ENCODE measurements around the gene KIAA0040.

The KIAA0040 gene
- long read RNA-seq, donor 1, full-length matches to known transcripts, result 10 of 10 reads
- long read RNA-seq, donor 1, partial matches to known transcripts, result 0 of 10 reads
- long read RNA-seq, donor 1, other reads (novel, unspliced or antisense), result 0 of 10 reads
- long read RNA-seq, donor 2, full-length matches to known transcripts, result 5 of 5 reads
- long read RNA-seq, donor 2, partial matches to known transcripts, result 0 of 5 reads
- long read RNA-seq, donor 2, other reads (novel, unspliced or antisense), result 0 of 5 reads
- long read RNA-seq, donor 3, full-length matches to known transcripts, result 8 of 8 reads
- long read RNA-seq, donor 3, partial matches to known transcripts, result 0 of 8 reads
- long read RNA-seq, donor 3, other reads (novel, unspliced or antisense), result 0 of 8 reads
- long read RNA-seq, donor 4, full-length matches to known transcripts, result 3 of 3 reads
- long read RNA-seq, donor 4, partial matches to known transcripts, result 0 of 3 reads
- long read RNA-seq, donor 4, other reads (novel, unspliced or antisense), result 0 of 3 reads
- long read RNA-seq, donor 5, full-length matches to known transcripts, result 3 of 3 reads
- long read RNA-seq, donor 5, partial matches to known transcripts, result 0 of 3 reads
- long read RNA-seq, donor 5, other reads (novel, unspliced or antisense), result 0 of 3 reads
- long read RNA-seq, donor 6, full-length matches to known transcripts, result 2 of 2 reads
- long read RNA-seq, donor 6, partial matches to known transcripts, result 0 of 2 reads
- long read RNA-seq, donor 6, other reads (novel, unspliced or antisense), result 0 of 2 reads
- long read RNA-seq, donor 7, full-length matches to known transcripts, result 6 of 6 reads
- long read RNA-seq, donor 7, partial matches to known transcripts, result 0 of 6 reads
- long read RNA-seq, donor 7, other reads (novel, unspliced or antisense), result 0 of 6 reads
- long read RNA-seq, donor 8, full-length matches to known transcripts, result 8 of 8 reads
- long read RNA-seq, donor 8, partial matches to known transcripts, result 0 of 8 reads
- long read RNA-seq, donor 8, other reads (novel, unspliced or antisense), result 0 of 8 reads

GRCh38 chr1:175192630-175193526 is at the start of gene KIAA0040:
Gene KIAA0040, minus strand, starts transcription at chr1:175192776. Its CDS starts 31,763 bp downstream, at chr1:175161013.
- DNase-seq, result peak; percentile 75

- no peak for DNase-seq
Observed at GRCh38 chr1:175237389-175237788, 44.8 kb upstream of the KIAA0040 start.

GRCh38 chr1:175234639-175235038 is 42.1 kb upstream of the KIAA0040 start:
- no peak for DNase-seq

- no peak for DNase-seq
Observed at GRCh38 chr1:175232335-175232734, 39.8 kb upstream of the KIAA0040 start.

GRCh38 chr1:175225805-175226129 is 33.2 kb upstream of the KIAA0040 start:
- no peak for DNase-seq

GRCh38 chr1:175222296-175222938 is 29.8 kb upstream of the KIAA0040 start:
- DNase-seq, result no peak

GRCh38 chr1:175221557-175222175 is 29.1 kb upstream of the KIAA0040 start:
- peak; percentile 30 for DNase-seq

- DNase-seq, result no peak
Observed at GRCh38 chr1:175220853-175221556, 28.4 kb upstream of the KIAA0040 start.

- no peak for DNase-seq
Observed at GRCh38 chr1:175219774-175220173, 27.2 kb upstream of the KIAA0040 start.

GRCh38 chr1:175218786-175219434 is 26.3 kb upstream of the KIAA0040 start:
- no peak for DNase-seq

- no peak for DNase-seq
Observed at GRCh38 chr1:175217721-175218531, 25.4 kb upstream of the KIAA0040 start.

- no peak for DNase-seq
Observed at GRCh38 chr1:175216444-175216843, 23.9 kb upstream of the KIAA0040 start.

GRCh38 chr1:175211656-175212055 is 19.1 kb upstream of the KIAA0040 start:
- no peak for DNase-seq

GRCh38 chr1:175210744-175211143 is 18.2 kb upstream of the KIAA0040 start:
- no peak for DNase-seq

- DNase-seq, result no peak
Observed at GRCh38 chr1:175209493-175209921, 16.9 kb upstream of the KIAA0040 start.

- DNase-seq, result no peak
Observed at GRCh38 chr1:175208773-175209492, 16.4 kb upstream of the KIAA0040 start.

- DNase-seq, result no peak
Observed at GRCh38 chr1:175207971-175208370, 15.4 kb upstream of the KIAA0040 start.

- DNase-seq, result no peak
Observed at GRCh38 chr1:175206687-175207086, 14.1 kb upstream of the KIAA0040 start.
